ENCODE results near the gene PYCARD. TPM values are rescaled to one million over a fixed set of nuclear protein-coding genes. Genes with fewer than 3 reads are reported as not detected.

The PYCARD gene
- total RNA-seq, 6 donors from 2014 or later, result 44.0 to 103 (median 83.7) TPM

DNA sequence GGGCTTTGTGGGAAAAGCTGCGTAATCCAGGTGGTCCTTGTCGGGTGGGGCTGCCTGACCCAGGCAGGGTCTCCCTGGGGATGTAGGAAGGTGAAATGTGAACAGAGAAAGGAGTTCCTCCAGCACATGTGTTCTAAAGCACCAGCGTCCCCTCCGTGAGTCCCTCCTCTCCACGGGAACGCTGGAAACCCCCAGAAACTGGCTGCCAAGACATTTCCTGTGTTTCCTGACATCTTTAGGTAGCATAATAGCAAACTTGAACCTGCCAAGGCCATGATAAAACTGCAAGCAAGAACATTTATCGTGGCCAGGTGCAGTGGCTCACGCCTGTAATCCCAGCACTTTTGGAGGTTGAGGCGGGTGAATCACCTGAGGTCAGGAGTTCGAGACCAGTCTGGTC is 26.9 kb upstream of the PYCARD start:
- no peaks in the 10 kb centered on the region for H3K27me3 ChIP-seq
- DNase-seq (no peak), ATAC-seq (ENCODE audit: low FRiP score in 2 of 2) (no peak)
- H3K4me3 ChIP-seq, result no peak overlapping the region
- TF ChIP-seq EP300 (IDR thresholded peaks at IDR 0.05) (no peak), POLR2AphosphoS5 (IDR thresholded peaks at IDR 0.05) (no peak), POLR2A (IDR thresholded peaks at IDR 0.05) (no peak)
- TF ChIP-seq, protein P1, sequence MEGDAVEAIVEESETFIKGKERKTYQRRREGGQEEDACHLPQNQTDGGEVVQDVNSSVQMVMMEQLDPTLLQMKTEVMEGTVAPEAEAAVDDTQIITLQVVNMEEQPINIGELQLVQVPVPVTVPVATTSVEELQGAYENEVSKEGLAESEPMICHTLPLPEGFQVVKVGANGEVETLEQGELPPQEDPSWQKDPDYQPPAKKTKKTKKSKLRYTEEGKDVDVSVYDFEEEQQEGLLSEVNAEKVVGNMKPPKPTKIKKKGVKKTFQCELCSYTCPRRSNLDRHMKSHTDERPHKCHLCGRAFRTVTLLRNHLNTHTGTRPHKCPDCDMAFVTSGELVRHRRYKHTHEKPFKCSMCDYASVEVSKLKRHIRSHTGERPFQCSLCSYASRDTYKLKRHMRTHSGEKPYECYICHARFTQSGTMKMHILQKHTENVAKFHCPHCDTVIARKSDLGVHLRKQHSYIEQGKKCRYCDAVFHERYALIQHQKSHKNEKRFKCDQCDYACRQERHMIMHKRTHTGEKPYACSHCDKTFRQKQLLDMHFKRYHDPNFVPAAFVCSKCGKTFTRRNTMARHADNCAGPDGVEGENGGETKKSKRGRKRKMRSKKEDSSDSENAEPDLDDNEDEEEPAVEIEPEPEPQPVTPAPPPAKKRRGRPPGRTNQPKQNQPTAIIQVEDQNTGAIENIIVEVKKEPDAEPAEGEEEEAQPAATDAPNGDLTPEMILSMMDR (IDR thresholded peaks at IDR 0.05), result no peak
- 59 to 84% methylated on average over 5 to 10 of the region's 10 CpGs for WGBS, 2 donors
- no peaks in the 10 kb centered on the region for H3K36me3 ChIP-seq
- H3K4me1 ChIP-seq, result no peaks in the 10 kb centered on the region
- H3K27ac ChIP-seq, result no peak overlapping the region
- no peaks in the 10 kb centered on the region for H3K9me3 ChIP-seq

DNA sequence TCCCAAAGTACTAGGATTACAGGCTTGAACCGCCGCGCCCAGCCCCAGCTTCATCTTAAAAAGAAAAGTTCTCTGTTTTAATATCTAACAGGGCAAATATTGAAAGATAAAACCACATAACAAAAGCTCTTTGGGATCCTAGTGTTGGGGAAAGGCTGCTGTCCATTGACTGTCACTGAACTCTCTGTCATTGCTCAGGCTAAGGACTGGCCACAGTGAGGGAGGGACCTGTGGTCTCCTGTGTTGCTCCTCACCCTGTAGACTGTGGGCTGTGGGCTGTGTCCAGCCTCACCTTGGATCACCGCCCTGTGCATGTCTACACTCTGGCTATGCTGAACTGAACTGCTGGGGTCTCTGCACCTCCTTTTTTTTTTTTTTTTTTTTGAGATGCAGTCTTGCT is 25.6 kb upstream of the PYCARD start:
- Histone ChIP-seq H3K36me3 (no peaks in the 10 kb centered on the region), H3K9me3 (no peaks in the 10 kb centered on the region), H3K4me1 (no peaks in the 10 kb centered on the region), H3K27me3 (no peaks in the 10 kb centered on the region), H3K27ac (no peak overlapping the region), H3K4me3 (no peak overlapping the region)
- 90 to 100% methylated on average over 4 of the region's 4 CpGs for WGBS, 2 donors
- ATAC-seq (ENCODE audit: low FRiP score in 2 of 2) (no peak), DNase-seq (no peak)
- TF ChIP-seq, protein P1 (IDR thresholded peaks at IDR 0.05), result no peak
- TF ChIP-seq POLR2AphosphoS5 (IDR thresholded peaks at IDR 0.05), result no peak
- TF ChIP-seq POLR2A (IDR thresholded peaks at IDR 0.05), result no peak
- TF ChIP-seq EP300 (IDR thresholded peaks at IDR 0.05), result no peak

DNA sequence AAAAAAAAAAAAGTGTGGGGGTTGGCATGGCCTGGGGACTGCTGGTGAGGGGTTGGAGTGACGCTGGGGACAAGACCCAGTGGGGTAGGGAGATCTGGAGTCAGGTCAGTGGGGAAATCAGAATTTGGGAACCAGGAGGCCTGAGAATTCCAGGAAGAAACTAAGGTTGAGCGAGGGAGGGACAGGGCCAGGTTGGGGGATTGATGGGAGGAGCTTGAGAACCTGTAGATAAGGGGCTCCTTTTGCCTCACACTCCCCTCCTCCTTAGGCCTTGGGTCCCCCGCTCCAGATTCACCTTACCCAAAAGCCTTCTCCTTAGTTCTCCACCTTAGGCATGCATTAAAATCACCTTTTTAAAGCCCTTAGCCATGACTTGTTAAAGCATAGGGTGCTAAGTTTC is 22.6 kb upstream of the PYCARD start:
- Histone ChIP-seq H3K27me3 (no peaks in the 10 kb centered on the region), H3K4me3 (no peak overlapping the region), H3K36me3 (no peaks in the 10 kb centered on the region), H3K9me3 (no peaks in the 10 kb centered on the region), H3K27ac (no peak overlapping the region), H3K4me1 (no peaks in the 10 kb centered on the region)
- 89 to 100% methylated on average over 3 of the region's 3 CpGs for WGBS, 2 donors
- DNase-seq, result no peak
- no peak for ATAC-seq (ENCODE audit: low FRiP score in 2 of 2)
- TF ChIP-seq, protein P1 (IDR thresholded peaks at IDR 0.05), result no peak
- TF ChIP-seq POLR2AphosphoS5 (IDR thresholded peaks at IDR 0.05) (no peak), POLR2A (IDR thresholded peaks at IDR 0.05) (no peak), EP300 (IDR thresholded peaks at IDR 0.05) (no peak)

DNA sequence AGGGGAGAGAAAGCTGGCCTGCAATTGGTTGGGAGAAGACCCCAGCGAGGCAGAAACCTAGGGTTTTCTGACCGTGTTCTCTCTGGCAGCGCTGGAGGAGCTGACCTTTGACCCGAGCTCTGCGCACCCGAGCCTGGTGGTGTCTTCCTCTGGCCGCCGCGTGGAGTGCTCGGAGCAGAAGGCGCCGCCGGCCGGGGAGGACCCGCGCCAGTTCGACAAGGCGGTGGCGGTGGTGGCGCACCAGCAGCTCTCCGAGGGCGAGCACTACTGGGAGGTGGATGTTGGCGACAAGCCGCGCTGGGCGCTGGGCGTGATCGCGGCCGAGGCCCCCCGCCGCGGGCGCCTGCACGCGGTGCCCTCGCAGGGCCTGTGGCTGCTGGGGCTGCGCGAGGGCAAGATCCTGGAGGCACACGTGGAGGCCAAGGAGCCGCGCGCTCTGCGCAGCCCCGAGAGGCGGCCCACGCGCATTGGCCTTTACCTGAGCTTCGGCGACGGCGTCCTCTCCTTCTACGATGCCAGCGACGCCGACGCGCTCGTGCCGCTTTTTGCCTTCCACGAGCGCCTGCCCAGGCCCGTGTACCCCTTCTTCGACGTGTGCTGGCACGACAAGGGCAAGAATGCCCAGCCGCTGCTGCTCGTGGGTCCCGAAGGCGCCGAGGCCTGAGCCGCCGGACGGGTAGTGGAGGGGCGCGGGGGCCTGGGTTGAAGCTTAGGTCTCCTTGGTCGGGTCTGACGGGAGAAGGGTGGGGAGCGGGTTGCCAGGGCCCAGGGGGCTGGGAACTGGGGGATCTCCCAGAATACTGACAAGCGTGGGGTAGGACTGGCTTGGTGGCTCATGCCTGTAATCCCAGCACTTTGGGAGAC is 21.8 kb upstream of the PYCARD start:
- ATAC-seq (ENCODE audit: low FRiP score in 2 of 2), result no peak
- DNase-seq, result peak in 1 of 2 donors; percentile 75
- 77 to 87% methylated on average over 62 to 79 of the region's 80 CpGs for WGBS, 2 donors

More for the DNA sequence above, 21.8 kb upstream of the PYCARD start:
- no peak overlapping the region for H3K4me3 ChIP-seq
- no peak overlapping the region for H3K27ac ChIP-seq
- H3K36me3 ChIP-seq, result no peaks in the 10 kb centered on the region
- TF ChIP-seq POLR2AphosphoS5 (IDR thresholded peaks at IDR 0.05) (no peak), POLR2A (IDR thresholded peaks at IDR 0.05) (no peak), EP300 (IDR thresholded peaks at IDR 0.05) (no peak)
- TF ChIP-seq, protein P1 (IDR thresholded peaks at IDR 0.05), result no peak
- no peaks in the 10 kb centered on the region for H3K9me3 ChIP-seq
- H3K4me1 ChIP-seq, result no peaks in the 10 kb centered on the region
- no peaks in the 10 kb centered on the region for H3K27me3 ChIP-seq
